ENCODE data around the gene HMGXB4.
"Not testable (repeated sequence)": the region's sequence is repeated elsewhere in the genome, so short reads cannot be mapped to it uniquely, and the experiment has no call there.

The HMGXB4 gene

DNA sequence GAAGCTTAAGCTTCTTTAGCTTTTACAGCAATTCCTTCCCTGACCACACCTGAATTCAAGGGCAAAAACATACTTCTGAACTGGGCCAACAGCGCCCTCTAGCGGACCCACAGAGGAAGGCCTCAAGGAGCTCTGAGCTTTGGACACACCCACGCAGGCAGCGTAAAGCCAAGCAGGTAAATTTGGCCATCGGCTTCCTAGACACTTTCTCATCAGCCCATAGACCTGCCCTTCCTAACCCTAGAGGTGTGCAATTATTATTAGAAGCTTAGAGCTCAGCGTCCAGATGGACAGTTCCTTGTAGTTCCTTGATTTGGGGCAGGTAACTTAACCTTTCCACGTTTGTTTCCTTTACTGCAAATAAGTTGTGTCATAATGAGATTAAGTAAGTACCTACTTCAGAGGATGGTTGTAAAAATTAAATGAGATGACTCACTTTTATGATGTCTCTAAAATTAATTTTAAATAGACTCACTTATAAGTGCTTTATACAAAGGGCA lies 25.7 kb upstream of the HMGXB4 start:
- TF ChIP-seq, protein P1, sequence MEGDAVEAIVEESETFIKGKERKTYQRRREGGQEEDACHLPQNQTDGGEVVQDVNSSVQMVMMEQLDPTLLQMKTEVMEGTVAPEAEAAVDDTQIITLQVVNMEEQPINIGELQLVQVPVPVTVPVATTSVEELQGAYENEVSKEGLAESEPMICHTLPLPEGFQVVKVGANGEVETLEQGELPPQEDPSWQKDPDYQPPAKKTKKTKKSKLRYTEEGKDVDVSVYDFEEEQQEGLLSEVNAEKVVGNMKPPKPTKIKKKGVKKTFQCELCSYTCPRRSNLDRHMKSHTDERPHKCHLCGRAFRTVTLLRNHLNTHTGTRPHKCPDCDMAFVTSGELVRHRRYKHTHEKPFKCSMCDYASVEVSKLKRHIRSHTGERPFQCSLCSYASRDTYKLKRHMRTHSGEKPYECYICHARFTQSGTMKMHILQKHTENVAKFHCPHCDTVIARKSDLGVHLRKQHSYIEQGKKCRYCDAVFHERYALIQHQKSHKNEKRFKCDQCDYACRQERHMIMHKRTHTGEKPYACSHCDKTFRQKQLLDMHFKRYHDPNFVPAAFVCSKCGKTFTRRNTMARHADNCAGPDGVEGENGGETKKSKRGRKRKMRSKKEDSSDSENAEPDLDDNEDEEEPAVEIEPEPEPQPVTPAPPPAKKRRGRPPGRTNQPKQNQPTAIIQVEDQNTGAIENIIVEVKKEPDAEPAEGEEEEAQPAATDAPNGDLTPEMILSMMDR (IDR thresholded peaks at IDR 0.05; ENCODE audit: insufficient read depth, low read length, poor library complexity, severe bottlenecking), result peak; percentile 90
- no peaks in the 10 kb centered on the region for H3K36me3 ChIP-seq (ENCODE audit: control insufficient read depth, insufficient read depth, low read length)
- DNase-seq (ENCODE audit: extremely low read depth, insufficient read length), result peak; percentile 25
- H3K4me3 ChIP-seq (replicated peaks; ENCODE audit: low read depth, low read length), result no peak overlapping the region
- H3K27me3 ChIP-seq (replicated peaks; ENCODE audit: control insufficient read depth, insufficient read depth, low read length), result no peaks in the 10 kb centered on the region

DNA sequence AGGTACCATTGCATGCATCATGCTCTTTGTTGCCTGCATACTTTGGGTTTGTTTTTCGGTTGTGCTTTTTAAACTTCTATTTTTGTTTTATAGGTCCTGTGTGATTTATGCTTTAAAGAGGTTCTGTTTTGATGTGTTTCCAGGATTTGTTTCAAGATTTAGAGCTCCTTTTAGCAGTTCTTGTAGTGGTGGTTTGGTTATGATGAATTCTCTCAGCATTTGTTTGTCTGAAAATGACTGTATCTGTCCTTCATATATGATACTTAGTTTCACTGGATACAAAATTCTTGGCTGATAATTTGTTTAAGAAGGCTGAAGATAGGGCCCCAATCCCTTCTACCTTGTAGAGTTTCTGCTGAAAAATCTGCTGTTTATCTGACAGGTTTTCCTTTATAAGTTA lies 18.5 kb upstream of the HMGXB4 start:
- not testable (repeated sequence) for H3K27me3 ChIP-seq (replicated peaks; ENCODE audit: control insufficient read depth, insufficient read depth, low read length); H3K36me3 ChIP-seq (ENCODE audit: control insufficient read depth, insufficient read depth, low read length); H3K4me3 ChIP-seq (replicated peaks; ENCODE audit: low read depth, low read length); DNase-seq (ENCODE audit: extremely low read depth, insufficient read length)

DNA sequence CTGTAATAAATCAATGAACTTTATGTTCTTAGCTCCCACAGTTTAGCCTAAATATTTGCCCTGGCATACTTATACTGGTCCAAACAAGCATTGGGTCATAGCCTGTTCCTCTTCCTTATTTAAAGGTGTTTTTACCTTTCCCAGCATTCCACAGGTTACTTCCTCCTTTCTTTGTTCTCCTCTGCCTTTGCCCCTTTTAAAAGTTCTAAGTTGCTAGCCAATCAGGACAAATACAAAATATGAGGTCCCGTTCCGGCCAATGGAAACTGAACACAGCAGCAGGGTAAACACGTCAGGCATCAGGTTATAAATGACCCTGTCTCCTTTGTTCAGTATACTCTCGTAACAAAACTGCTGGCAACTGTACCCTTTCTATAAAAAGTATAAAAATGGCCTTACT lies 12.8 kb upstream of the HMGXB4 start:
- DNase-seq (ENCODE audit: extremely low read depth, insufficient read length); H3K36me3 ChIP-seq (ENCODE audit: control insufficient read depth, insufficient read depth, low read length); H3K27me3 ChIP-seq (replicated peaks; ENCODE audit: control insufficient read depth, insufficient read depth, low read length): not testable (repeated sequence)

DNA sequence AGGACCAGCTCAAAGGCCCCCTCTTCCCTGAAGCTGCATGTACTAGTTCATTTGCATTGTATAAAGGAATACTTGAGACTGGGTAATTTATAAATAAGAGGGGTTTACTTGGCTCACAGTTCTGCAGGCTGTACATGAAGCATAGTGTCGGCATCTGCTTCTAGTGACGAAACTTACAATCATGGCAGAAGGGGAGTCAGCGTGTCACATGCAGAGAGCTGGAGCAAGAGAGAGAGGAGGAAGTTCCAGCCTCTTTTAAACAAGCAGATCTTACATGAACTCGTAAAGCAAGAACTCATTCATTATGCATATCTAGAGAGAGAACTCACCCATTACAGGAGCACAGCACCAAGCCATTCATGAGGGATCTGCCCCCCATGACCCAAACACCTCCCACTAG lies 7.1 kb upstream of the HMGXB4 start:
- Histone ChIP-seq H3K4me3 (replicated peaks; ENCODE audit: low read depth, low read length) (no peak overlapping the region), H3K27me3 (replicated peaks; ENCODE audit: control insufficient read depth, insufficient read depth, low read length) (no peaks in the 10 kb centered on the region), H3K36me3 (ENCODE audit: control insufficient read depth, insufficient read depth, low read length) (no peaks in the 10 kb centered on the region)
- TF ChIP-seq, protein P1 (IDR thresholded peaks at IDR 0.05; ENCODE audit: insufficient read depth, low read length, poor library complexity, severe bottlenecking), result no peak
- no peak for DNase-seq (ENCODE audit: extremely low read depth, insufficient read length)

More for the DNA sequence above, 12.8 kb upstream of the HMGXB4 start:
- not testable (repeated sequence) for H3K4me3 ChIP-seq (replicated peaks; ENCODE audit: low read depth, low read length)

DNA sequence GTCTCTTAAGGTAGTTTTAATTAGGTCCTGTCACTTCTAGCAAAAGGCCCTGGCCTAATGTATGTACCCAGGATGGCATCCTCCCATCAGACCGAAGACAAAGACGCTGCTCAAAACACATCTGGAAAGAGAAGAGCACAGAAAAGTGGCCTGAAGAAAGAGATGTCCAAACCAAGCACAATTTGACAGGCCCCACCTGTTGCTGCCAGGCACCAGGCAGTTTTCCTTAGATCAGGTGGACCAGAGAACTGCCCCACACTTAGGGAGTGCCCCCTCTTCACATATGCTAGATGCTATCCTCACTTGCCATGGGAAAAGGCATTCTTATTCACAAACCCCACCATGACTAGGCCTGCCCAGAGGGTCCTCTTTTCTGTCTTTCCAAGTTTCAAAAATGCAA lies 3.3 kb upstream of the HMGXB4 start:
- TF ChIP-seq, protein P1 (IDR thresholded peaks at IDR 0.05; ENCODE audit: insufficient read depth, low read length, poor library complexity, severe bottlenecking), result no peak
- Histone ChIP-seq H3K4me3 (replicated peaks; ENCODE audit: low read depth, low read length) (no peak overlapping the region), H3K27me3 (replicated peaks; ENCODE audit: control insufficient read depth, insufficient read depth, low read length) (no peaks in the 10 kb centered on the region), H3K36me3 (ENCODE audit: control insufficient read depth, insufficient read depth, low read length) (no peaks in the 10 kb centered on the region)
- DNase-seq (ENCODE audit: extremely low read depth, insufficient read length), result no peak

DNA sequence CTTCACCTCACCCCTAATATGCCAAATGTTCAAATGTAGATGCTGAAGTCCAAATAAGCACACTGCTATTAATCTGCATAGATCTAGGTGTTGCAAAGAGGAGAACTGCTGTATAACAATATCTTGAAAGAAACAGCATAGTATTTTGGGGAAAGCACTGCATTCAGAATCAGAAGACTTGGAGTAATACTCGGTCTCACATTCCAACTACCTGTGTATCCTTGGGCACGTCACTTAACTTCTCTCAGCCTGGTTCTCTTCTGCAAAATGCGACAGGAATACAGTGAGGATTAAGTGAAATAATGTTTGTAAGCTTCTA lies 332 bp upstream of the HMGXB4 start:
- no peak for DNase-seq (ENCODE audit: extremely low read depth, insufficient read length)
- peak overlapping the region; percentile 87 for H3K4me3 ChIP-seq (replicated peaks; ENCODE audit: low read depth, low read length)
- TF ChIP-seq, protein P1 (IDR thresholded peaks at IDR 0.05; ENCODE audit: insufficient read depth, low read length, poor library complexity, severe bottlenecking), result no peak
- no peaks in the 10 kb centered on the region for H3K36me3 ChIP-seq (ENCODE audit: control insufficient read depth, insufficient read depth, low read length)
- H3K27me3 ChIP-seq (replicated peaks; ENCODE audit: control insufficient read depth, insufficient read depth, low read length), result no peaks in the 10 kb centered on the region
